ENCODE results near the gene DNAH8.
"Not testable (repeated sequence)": the region's sequence is repeated elsewhere in the genome, so short reads cannot be mapped to it uniquely, and the experiment has no call there.

Gene DNAH8

DNA sequence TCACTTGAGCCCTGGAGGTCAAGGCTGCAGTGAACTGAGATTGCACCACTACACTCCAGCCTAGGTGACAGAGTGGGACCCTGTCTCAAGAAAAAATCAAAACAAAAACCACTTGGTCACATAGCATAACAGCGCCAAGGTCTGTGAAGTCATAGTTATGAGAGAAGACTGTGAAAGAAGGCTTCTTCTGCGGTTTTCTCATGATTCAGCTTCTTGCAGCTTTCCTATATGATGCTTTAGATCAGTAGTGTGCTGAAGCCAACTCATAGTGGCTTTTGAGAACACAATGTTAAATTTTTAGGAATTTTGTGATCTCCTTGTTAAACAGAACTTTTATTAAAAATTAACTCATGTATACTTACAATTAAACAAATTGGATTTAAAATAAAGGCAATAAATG is 197.3 kb downstream of the DNAH8 start:
- no peak for DNase-seq

DNA sequence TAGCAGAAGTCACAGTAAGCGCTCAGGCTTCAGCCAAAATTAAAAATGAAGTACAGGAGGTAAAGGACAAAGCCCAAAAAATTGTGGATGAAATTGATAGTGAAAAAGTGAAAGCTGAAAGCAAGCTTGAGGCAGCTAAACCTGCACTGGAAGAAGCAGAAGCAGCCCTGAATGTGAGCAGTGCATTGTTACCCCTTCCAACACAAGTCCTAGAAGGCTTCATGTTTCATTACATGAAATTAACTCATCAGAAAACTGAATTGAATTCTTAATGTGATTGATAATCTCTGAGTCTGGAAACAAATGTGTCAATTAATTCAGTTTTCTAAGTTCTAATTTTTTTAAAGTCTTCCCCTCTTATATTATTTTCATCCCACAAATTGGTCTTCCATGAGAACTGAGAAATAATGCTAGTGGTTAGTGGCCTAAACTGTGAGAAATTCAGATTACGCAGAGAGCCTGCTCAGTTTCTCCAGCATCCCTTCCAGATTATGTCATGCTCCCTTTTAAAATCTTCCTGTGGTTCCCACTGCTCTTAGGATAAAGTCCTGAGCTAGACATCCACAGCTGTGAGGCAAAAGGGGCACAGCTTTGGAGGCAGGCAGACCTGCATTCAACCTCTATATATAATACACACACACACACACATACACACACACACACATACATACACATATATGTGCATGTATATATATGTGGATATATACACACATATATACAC is 200.3 kb downstream of the DNAH8 start:
- DNase-seq, result no peak

DNA sequence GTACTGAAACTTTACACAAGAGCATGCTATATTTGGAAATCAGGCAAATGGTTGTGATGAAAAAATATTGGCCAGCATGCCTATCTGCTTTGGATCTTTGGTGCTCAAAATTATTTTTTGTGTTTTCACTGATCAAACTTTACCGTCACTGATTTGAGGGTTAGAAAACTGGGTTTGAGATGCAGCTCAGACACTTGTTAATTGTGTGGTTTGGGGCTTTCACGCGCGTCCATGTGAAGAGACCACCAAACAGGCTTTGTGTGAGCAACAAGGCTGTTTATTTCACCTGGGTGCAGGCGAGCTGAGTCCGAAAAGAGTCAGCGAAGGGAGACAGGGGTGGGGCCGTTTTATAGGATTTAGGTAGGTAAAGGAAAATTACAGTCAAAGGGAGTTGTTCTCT is 206.4 kb downstream of the DNAH8 start:
- DNase-seq, result not testable (repeated sequence)

DNA sequence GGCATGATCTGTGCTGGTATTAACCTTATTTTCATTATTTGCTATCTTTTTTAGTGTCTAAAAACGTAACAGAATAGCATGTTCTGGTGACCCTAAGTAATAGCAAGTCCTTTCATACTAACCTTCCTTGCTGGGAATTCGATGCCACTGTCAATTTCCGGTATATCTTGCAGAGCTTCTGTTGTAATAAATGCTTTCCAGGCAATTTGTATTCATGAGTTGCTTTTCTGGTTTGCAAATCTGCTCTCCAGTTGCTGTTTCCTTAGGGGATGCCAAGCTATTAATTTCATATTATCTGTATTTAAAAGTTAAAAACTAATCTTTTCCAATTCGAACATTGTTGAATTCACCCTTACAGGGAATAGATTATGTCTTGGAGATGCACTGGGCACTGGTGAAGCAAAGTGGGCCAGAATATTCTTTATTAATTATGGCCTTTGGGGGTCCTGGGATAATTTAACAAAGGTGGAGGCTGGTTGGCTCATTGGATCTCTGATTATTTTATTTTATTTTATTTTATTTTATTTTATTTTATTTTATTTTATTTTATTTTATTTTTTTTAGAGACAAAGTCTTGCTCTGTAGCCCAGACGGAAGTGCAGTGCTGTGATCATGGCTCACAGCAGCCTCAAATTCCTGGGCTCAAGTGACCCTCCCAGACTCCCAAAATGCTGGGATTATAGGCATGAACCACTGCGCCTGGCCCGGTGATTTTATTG is 209.8 kb downstream of the DNAH8 start:
- DNase-seq, result no peak

DNA sequence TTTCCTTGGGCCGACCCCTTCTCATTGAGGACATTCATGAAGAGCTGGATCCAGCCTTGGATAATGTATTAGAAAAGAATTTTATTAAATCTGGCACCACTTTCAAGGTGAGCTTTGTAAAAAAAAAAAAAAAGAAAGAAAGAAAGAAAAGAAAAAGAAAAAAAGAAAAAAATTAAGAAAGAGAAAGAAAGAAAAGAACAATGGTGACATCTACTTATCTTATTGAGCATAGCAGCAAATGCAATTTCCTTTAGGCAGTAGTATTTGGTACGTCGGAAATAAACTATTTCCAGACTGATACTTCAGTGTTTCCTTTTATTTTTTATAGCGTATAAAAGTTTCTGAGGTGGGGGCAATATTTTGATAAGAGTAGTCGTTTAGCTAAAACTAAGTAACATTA is 214.4 kb downstream of the DNAH8 start:
- DNase-seq, result no peak

DNA sequence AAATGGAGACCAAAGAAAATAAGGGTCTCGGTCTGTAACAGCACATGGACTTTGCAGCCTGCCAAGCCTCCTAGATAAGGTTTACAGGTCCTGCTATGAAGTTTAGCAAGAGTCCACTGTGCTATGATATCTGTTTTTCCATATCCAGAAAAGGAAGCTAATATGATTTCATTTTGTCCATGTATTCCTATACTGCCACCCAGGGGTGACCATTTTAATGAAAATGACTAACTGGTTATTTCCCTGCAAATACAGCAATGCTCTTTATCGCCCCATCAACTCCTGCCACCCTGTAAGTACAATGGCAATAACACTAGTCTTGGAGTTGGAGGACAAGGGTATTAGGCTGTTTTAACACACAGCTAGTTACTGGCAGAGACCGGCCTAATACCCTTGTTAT is 218.3 kb downstream of the DNAH8 start:
- DNase-seq, result peak; percentile 4

DNA sequence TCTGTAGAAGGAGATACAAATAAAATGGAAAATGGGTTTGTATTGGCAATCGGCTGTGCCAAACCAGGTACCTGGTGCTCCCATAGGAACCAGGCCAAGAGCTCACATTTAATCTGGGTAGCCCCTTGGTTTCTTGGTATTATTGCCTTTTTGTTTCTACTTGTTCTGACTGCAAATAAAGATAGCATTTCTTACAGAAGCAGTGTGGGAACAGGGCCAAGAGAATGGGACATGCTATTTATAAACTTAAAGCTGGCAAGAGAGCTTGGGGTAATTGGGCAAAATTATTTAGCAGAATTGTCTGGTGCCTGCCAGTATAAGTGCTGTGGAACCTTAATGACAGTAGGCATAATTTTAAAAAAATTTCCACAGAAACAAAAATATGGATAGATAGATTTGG is 219.9 kb downstream of the DNAH8 start:
- DNase-seq, result no peak

DNA sequence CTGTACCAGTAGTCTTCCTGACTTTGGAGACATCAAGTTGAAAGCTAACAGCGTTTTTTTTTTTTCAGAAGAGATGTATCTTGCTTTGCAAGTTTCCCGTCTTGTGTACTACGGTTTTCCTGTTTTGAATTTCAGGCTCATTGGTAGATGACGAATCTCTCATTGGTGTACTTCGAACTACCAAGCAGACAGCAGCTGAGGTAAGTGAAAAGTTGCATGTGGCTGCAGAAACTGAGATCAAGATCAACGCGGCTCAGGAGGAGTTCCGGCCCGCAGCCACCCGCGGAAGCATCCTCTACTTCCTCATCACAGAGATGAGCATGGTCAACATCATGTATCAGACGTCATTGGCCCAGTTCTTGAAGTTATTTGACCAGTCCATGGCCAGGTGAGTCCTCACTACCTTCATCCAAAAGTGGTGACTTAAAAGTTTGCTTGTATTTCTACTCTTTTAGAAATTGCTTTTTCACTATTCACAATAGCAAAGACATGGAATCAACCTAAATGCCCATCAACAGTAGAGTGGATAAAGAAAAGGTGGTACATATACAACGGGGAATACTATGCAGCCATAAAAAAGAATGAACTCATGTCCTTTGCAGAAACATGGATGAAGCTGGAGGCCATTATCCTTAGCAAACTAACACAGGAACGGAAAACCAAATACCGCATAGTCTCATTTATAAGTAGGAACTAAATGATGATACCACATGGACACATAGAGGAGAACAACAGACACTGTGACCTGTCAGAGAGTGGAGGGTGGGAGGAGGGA is 222.9 kb downstream of the DNAH8 start:
- DNase-seq, result no peak

DNA sequence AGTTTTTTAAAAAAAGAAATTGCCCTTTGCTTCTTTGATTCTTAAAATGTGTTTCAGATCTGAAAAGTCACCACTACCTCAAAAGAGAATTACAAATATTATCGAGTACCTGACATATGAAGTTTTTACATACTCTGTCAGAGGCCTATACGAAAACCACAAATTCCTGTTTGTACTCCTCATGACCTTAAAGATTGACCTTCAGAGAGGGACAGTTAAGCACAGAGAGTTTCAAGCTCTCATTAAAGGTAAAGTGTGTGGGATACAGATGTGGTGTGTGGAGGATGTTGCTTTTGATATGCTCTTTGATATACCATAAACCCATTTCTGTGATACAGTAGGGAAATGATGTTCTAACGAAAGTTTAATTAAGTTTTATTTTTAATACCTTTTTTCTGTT is 223.6 kb downstream of the DNAH8 start:
- DNase-seq, result no peak

DNA sequence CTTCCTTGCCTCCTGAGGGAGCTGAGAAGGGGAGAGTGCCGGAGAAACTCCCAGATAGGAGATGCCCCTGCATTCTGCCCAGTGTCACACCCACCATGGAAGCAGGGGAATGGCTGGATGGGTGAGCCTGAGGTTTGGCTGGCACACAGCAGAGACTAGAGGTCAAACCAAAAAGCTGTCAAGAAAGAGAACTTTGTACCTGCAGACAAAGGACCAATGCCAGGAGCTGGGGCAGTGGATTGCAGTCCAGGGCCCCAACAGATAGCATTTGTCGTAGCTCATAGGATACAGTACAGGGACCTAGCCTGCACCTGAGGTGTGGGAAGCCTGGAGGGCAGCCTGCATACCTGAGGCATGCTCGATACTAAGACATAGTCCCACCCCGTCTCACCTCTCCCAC is 227.3 kb downstream of the DNAH8 start:
- no peak for DNase-seq

DNA sequence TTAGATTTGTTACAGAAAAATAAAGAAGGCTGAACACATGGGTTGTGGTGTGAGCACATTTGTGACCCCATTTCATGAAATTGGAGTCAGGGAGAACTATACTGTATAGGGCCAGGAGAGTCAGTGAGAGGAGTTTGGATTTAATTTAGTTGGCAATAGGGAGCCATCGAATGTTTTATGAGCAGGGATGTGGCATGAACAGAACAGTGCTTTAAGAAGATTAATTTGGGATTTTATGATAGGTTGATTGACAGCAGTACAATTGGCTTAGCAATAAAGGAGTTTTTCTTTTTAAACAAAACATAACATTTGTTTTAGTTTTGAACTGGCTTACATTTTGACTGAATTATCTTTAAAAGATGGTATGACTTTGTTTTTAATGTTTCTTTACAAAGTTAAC is 227.9 kb downstream of the DNAH8 start:
- no peak for DNase-seq

DNA sequence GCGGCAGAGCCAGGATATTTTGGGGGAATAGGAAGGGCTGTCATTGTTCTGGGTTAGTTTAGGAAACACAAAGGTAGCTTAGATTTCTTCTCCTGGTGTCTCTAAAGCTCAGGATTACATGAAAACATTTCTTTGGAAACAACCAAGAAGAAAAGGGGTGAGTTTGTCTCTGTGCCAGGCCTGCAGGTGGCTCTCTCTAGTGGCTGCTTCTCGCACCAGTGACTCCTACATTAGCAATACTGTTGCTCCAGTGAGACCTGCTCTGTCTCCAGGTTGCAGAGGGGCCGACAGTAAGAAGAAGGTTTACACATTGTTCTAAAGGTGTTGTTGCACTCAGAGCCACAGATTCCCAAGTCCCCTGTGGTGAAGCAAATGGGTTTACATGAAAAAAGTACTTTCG is 228.9 kb downstream of the DNAH8 start:
- no peak for DNase-seq

DNA sequence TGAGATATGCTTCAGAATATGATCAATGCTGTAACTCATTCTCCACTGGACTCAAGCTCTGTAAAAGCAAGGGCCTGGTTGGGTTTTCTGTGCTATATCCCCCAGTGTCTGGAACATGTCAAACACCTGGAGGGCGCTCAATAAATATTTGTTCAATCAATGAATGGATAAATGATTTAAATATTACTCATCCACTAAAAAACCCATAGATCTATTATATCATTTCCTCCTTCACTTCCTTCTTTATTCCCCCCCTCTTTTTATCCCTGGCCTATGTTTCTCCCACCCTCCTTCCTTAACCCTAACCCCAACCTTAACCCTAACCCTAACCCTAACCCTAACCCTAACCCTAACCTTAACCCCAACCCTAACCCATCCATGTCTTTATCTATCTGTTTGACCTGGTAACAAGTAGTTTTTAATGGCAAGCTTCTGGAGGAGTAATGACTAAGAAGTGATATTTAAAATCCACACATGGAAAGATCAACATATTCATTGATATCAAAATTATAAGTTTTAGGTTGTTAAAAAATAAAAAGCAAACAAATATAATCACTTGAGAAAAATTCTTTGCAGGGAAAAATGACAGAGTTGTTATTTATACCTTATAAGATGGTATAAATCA is 229.7 kb downstream of the DNAH8 start:
- no peak for DNase-seq

DNA sequence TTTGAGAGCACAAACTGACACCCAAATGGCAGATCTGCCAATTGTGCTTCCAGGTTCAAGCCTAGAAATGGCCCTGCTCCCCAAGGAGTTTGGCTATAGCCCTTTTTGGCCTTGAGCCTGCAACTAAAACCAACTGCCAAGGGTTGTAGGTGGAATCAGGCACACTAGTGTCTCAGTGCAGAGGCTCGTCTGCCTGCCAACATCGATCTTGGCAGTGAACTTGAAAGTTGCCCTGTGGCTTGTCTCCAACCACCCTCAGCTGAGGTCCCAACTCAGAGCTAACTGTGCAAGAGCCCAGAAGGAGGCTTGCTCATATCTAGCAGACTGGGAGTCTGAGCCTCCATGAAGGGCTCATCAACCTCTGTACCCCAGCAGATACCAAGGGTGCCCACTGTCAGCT is 240.8 kb downstream of the DNAH8 start:
- no peak for DNase-seq

DNA sequence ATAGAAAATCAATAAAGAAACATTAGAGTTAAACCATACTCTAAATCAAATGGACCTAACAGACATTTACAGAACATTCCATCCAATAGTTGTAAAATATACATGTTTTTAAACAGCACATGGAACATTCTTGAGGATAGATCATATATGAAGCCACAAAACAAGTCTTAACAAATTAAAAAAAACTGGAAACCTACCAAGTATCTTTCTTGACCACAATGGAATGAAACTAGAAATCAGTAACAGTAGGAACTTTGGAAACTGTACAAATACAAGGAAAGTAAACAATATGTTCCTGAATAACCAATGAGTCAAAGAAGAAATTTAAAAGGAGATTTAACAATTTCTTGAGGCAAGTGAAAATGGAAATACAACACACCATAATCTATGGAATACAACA is 242.3 kb downstream of the DNAH8 start:
- DNase-seq, result no peak

DNA sequence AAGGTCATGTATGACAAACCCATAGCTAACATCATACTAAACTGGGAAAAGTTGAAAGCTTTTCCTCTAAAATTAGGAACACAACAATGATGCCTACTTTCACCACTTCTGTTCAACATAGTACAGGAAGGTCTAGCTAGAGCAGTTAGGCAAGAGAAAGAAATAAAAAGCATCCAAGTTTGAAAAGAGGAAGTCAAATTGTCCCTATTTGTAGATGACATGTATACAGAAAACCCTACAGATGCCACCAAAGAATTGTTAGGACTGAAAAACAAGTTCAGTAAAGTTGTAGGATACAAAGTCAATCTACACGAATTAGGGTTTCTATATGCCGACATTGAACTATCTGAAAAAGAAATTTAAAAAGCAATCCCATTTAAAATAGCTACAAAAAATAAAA is 244.0 kb downstream of the DNAH8 start:
- DNase-seq, result no peak

DNA sequence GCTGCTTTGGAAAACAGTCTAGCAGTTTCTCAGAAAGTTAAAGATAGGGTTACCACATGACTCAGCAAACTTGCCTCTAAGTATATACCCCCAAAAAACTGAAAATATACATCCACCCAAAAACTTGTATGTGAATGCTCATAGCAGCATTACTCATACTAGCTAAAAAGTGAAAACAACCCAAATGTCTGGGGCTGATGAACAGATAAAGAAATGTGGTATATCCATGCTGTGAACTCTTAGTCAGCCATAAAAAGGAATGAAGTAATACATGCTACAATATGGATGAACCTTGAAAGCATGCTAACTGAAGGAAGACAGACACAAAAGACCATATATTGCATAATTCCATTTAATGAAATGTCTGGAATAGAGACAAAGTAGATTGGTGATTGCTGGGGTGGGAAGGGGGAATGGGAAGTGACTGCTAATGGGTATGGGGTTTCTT is 253.6 kb downstream of the DNAH8 start:
- DNase-seq, result no peak

DNA sequence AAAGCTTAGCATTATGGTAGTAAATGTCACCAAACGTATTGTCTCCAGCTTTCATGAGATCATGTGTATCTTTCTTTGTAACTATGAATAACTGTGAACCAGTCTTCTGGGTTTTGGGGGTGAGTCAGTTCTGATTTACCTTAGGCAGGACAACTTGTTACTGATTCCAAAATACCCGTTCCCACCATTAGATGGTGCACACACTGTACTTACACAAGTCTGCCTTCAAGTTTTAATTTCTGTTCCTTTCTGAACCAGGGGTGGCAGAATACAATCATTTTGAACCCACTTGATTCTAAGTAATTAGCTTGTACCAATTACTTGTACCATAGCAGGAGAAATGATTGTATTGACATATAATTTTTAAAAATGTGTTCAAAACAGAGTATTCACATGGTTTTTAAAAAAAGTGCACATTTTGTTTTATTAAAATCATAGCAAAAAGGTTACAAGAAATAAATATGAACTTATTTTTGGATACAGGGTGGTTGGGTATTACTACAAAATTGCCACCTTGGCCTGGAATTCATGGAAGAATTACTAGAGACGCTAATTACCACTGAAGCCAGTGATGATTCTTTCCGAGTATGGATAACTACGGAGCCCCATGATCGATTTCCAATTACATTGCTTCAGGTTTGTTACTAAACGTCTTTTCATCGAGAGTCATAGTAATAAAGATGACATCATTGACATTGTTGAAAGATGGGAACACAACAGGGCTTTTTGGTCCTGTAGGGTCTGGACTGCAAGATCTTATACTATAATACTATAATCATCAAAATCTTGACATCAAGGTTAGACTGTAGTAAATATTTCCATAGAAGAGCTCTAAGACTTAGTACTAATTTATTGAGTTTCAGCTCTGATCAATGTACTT is 258.3 kb downstream of the DNAH8 start:
- peak; percentile 43 for DNase-seq

DNA sequence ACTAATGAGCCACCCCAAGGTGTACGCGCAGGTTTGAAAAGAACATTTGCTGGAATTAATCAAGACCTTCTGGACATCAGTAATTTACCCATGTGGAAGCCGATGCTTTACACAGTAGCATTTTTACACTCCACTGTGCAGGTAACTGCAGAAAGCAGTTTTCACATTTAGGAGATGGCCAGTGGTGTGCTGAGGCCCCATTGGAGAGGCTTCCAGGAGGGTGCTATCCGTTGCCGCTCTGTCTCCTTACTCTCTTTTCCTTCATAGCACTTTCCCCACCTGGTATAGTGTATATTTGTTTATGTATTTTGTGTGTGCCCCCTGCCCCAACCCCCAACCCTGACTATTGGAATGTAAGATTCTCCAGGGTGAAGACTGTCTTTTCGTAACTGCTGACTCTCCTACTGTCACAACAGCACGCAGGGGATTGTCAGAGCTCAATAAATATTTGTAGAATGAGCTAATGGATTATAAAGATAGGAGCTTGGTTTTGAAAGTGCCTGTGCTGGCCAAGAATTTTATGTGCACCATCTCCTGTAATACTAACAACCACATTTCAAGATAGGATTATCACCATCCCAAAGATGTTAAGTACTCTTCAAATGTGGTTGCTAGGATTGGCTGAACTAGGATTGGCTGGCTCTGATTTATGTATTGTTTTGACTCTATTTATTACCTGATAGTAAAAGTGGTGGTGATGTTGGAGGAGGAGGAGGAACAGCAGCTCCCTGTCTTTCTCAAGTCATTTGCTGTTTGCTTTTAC is 259.5 kb downstream of the DNAH8 start:
- DNase-seq, result no peak

DNA sequence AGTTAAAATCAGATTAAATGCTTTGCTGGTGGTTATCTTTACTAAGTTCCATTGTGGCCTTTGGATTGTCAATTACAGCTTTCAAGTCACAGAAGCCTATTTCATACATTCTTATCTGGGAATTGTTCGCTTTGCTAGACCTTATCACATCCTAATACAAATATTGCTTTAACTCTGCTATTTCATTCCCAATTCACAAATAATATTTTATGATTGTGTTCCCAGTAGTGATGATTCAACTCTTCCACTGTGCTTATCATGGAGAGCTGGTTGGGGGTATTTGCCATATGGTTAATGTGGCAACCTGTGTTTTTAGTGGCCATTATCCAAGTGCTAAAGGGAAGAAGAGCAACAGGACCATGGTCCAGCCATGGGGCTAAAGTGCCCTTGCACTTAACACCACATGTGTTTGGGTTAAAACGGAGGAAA is 260.5 kb downstream of the DNAH8 start:
- no peak for DNase-seq

DNA sequence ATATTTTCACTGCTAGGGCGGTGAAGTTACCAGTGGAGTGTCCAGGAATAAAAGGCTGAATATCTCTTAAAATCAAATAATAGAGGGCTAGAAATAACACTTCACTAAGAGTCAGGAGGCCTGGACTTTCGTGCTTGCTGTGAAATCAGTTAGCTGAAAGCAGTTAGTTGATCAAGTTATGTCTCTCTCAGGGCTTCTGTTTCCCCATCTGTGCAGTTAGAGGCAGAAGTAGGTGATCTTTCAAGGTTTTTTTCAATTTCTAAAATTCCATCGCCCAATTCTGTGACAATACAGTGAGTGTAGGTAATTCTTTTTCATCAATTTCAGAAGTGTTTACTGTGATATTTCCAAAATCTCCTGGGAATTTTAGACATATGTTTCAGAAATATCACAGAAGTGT is 260.9 kb downstream of the DNAH8 start:
- no peak for DNase-seq

All from fibroblast of skin of right biceps (primary cell).